ENCODE measurements around the gene FAM200C.

DNA sequence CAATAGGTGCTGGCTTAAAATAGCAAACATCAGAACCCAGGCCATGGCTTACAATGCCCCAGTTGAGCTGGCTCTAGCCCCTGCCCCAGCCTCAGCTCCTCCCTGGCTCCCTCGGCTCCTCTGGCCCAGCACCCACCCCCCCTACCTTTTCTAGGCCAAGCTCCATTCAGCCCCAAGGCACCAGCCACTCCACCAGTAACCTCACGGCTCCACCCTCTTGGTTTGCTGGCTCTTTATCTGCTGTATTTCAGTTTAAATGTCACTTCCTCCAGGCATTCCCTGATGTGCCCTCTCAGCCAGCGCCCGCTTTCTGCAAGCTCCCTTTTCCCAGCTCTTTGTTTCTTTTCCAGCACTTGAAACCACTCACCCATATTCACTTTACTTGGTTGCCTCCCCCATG is 40.0 kb downstream of the FAM200C start:
- TF ChIP-seq, protein P1, sequence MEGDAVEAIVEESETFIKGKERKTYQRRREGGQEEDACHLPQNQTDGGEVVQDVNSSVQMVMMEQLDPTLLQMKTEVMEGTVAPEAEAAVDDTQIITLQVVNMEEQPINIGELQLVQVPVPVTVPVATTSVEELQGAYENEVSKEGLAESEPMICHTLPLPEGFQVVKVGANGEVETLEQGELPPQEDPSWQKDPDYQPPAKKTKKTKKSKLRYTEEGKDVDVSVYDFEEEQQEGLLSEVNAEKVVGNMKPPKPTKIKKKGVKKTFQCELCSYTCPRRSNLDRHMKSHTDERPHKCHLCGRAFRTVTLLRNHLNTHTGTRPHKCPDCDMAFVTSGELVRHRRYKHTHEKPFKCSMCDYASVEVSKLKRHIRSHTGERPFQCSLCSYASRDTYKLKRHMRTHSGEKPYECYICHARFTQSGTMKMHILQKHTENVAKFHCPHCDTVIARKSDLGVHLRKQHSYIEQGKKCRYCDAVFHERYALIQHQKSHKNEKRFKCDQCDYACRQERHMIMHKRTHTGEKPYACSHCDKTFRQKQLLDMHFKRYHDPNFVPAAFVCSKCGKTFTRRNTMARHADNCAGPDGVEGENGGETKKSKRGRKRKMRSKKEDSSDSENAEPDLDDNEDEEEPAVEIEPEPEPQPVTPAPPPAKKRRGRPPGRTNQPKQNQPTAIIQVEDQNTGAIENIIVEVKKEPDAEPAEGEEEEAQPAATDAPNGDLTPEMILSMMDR (IDR thresholded peaks at IDR 0.05), result no peak
- TF ChIP-seq EZH2phosphoT487 (IDR thresholded peaks at IDR 0.05), result no peak

All from neural progenitor cell (in vitro differentiated cells).